Mesothelial cell of epicardium (in vitro differentiated cells): ENCODE measurements around the gene KCNJ10. TPM values are rescaled to one million over a fixed set of nuclear protein-coding genes. Genes with fewer than 3 reads are reported as not detected.

Experiments
- DNase-seq, 2 experiments: peaks; one replicate each; pipeline ENCODE4 v3.0.0; 2021; ENCODE audit warnings: low spot score in 2 of 2; ENCODE audit not compliant: unreplicated experiment in 2 of 2
- H3K27ac Mint-ChIP-seq: 2 replicates; pipeline ENCODE4 v1.8.0; 2021; ENCODE audit warnings: mixed read lengths
- H3K27me3 Mint-ChIP-seq: 2 replicates; pipeline ENCODE4 v1.8.0; 2021; ENCODE audit warnings: low read depth, mixed read lengths
- H3K36me3 Mint-ChIP-seq: 2 replicates; pipeline ENCODE4 v1.8.0; 2021; ENCODE audit warnings: mixed read lengths
- H3K4me1 Mint-ChIP-seq: 2 replicates; pipeline ENCODE4 v1.8.0; 2021; ENCODE audit warnings: mixed read lengths
- H3K4me3 Mint-ChIP-seq: 2 replicates; pipeline ENCODE4 v1.8.0; 2021; ENCODE audit warnings: mild to moderate bottlenecking, moderate library complexity, mixed read lengths
- H3K9me3 Mint-ChIP-seq: 2 replicates; pipeline ENCODE4 v1.8.0; 2021; ENCODE audit warnings: mixed read lengths
- total RNA-seq: library from RNA; stranded (reverse); gene quantifications from 3 replicates; pipeline ENCODE4 v1.2.1, GENCODE V29; 2021
- TF ChIP-seq, protein P1 (sequence below): fragments of 200-600 bp; sonication (generic); IDR thresholded peaks from one replicate; pipeline ENCODE4 v1.5.0; 2021; ENCODE audit warnings: antibody characterized with exemption; ENCODE audit not compliant: unreplicated experiment

The KCNJ10 gene
- total RNA-seq, 1 donor from 2014 or later = 0.27 TPM

DNA sequence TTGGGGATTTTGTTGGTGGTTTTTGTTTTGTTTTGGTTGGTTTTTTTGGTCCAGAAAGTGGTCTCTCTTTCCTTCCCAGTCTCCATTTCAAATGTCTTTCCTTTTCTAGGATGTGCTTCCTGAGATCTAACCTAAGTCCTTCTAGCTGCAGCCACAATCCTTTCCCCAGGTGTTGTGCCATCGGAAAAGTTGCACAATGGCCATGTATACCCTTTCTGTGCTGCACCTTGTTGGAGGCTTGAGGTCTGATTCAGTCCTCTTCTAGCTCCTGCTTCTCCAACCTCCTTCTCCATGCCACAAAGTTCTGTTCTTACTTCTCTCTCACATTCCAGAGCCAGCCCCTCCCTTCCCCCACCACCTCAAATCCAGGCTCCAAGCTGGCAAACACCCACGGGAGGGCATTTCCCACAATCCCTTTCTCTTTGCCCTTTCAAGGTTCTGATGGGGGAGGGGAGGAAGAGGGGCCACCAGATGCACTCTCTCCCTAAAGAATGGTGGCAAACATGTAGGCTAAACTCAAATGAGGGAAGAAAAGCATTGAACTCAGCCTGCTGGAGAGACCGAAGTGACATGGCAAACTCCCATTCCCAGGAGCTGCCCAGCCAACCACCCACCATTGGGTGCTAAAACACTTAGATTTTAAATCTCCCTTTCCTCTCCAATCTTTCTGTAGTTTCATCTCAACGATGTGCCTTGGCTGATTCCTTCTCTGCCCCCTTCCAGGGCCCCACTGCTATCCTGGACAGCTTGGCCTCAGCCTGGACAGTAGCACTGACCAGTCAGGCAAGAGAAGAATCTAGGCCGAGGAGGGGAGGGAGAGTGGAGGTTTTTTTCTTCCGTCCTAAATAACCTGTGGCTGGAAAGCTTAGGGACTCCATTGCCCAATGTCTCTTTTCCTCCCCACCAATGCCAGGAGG, 2.9 kb downstream of the KCNJ10 start:
- Mint-ChIP-seq H3K4me1 (peaks cover 6% of the 10 kb centered on the region), H3K36me3 (no peaks in the 10 kb centered on the region), H3K27me3 (peaks cover 40% of the 10 kb centered on the region), H3K9me3 (no peaks in the 10 kb centered on the region), H3K4me3 (no peak overlapping the region), H3K27ac (no peak overlapping the region)
- DNase-seq = no peak
- TF ChIP-seq, protein P1, sequence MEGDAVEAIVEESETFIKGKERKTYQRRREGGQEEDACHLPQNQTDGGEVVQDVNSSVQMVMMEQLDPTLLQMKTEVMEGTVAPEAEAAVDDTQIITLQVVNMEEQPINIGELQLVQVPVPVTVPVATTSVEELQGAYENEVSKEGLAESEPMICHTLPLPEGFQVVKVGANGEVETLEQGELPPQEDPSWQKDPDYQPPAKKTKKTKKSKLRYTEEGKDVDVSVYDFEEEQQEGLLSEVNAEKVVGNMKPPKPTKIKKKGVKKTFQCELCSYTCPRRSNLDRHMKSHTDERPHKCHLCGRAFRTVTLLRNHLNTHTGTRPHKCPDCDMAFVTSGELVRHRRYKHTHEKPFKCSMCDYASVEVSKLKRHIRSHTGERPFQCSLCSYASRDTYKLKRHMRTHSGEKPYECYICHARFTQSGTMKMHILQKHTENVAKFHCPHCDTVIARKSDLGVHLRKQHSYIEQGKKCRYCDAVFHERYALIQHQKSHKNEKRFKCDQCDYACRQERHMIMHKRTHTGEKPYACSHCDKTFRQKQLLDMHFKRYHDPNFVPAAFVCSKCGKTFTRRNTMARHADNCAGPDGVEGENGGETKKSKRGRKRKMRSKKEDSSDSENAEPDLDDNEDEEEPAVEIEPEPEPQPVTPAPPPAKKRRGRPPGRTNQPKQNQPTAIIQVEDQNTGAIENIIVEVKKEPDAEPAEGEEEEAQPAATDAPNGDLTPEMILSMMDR = no peak

GRCh38 chr1:160064746-160065145, 5.2 kb downstream of the KCNJ10 start:
- H3K27me3 Mint-ChIP-seq = peaks cover 23% of the 10 kb centered on the region
- TF ChIP-seq, protein P1 = no peak
- no peak overlapping the region for H3K4me3 Mint-ChIP-seq
- H3K36me3 Mint-ChIP-seq = no peaks in the 10 kb centered on the region
- no peaks in the 10 kb centered on the region for H3K9me3 Mint-ChIP-seq
- peaks cover 9% of the 10 kb centered on the region for H3K4me1 Mint-ChIP-seq
- no peak for DNase-seq
- no peak overlapping the region for H3K27ac Mint-ChIP-seq

GRCh38 chr1:160064164-160064563, 5.8 kb downstream of the KCNJ10 start:
- H3K4me1 Mint-ChIP-seq = peaks cover 9% of the 10 kb centered on the region
- H3K36me3 Mint-ChIP-seq = no peaks in the 10 kb centered on the region
- peaks cover 19% of the 10 kb centered on the region for H3K27me3 Mint-ChIP-seq
- no peak for DNase-seq
- TF ChIP-seq, protein P1 = no peak
- no peak overlapping the region for H3K27ac Mint-ChIP-seq
- H3K9me3 Mint-ChIP-seq = no peaks in the 10 kb centered on the region
- H3K4me3 Mint-ChIP-seq = no peak overlapping the region

GRCh38 chr1:160063176-160063575, 6.8 kb downstream of the KCNJ10 start:
- no peaks in the 10 kb centered on the region for H3K9me3 Mint-ChIP-seq
- no peak overlapping the region for H3K4me3 Mint-ChIP-seq
- peaks cover 9% of the 10 kb centered on the region for H3K4me1 Mint-ChIP-seq
- DNase-seq = no peak
- no peaks in the 10 kb centered on the region for H3K36me3 Mint-ChIP-seq
- TF ChIP-seq, protein P1 = no peak
- no peak overlapping the region for H3K27ac Mint-ChIP-seq
- peaks cover 11% of the 10 kb centered on the region for H3K27me3 Mint-ChIP-seq

- Mint-ChIP-seq H3K27me3 (peaks cover 7% of the 10 kb centered on the region), H3K4me3 (no peak overlapping the region), H3K36me3 (no peaks in the 10 kb centered on the region), H3K9me3 (no peaks in the 10 kb centered on the region), H3K27ac (no peak overlapping the region), H3K4me1 (peaks cover 9% of the 10 kb centered on the region)
- TF ChIP-seq, protein P1 = no peak
- no peak for DNase-seq
Measured at GRCh38 chr1:160062230-160062532, 7.8 kb downstream of the KCNJ10 start.
